ENCODE measurements around the gene RAD9A. TPM values are rescaled to one million over a fixed set of nuclear protein-coding genes. Genes with fewer than 3 reads are reported as not detected.

Gene RAD9A
- total and polyA plus RNA-seq, 11 donors, result 3.5 to 9.1 (median 6.1) TPM

DNA sequence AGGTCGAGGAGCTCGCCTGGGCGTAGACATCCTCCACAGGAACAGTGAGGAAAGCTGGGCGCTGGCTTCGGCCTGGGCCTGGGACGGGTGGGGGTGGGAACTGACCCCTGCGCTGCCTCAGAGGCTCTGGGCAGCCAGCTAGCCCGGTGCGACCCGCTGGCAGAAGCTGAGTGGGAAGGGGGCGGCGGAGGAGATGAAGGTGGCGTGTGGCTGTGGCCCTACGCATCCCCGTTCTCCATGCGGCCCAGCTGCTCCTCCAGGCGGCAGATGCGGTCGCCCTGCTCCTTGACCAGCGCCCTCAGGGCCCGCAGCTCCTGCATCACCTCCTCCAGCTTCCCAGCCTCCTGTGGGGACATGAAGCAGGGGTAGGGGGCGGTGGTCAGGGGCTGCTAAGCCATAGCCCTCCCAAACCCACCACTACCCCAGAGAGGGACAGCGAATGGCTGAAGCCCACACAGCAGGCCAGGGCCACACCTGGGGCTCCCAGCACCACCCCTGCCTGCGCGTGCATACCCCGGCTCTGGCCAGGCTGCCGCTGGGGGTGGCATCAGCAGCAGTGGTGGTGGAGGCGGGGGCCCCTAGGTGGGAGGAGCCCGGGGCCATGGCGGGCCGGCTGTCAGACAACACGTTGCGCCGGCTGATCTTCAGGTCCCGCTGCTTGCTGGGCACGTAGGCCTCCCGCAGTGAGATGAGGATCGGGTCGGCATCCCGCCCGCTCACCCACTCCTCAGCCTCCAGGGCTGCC, 46.5 kb downstream of the RAD9A start:
- peak overlapping the region in 4 of 12 donors; percentile 6 to 62 (median 24) for H3K4me3 ChIP-seq
- no peaks in the 10 kb centered on the region for H3K27me3 ChIP-seq
- intact Hi-C loops (cut with DNase I), result no loop called here
- WGBS, 4 donors, result 82 to 89% (median 85%) methylated on average over 27 to 41 of the region's 41 CpGs
- no peaks in the 10 kb centered on the region for H3K9me3 ChIP-seq
- DNase-seq (peak in 1 of 5 donors; percentile 29), ATAC-seq (no peak)
- TF ChIP-seq POLR2A (IDR thresholded peaks at IDR 0.05) (no peak), CTCF (IDR thresholded peaks at IDR 0.05) (no peak)
- H3K36me3 ChIP-seq, result peaks cover 0 to 73% (median 32%) of the 10 kb centered on the region in 9 donors
- peaks cover 0 to 67% (median 22%) of the 10 kb centered on the region in 12 donors for H3K4me1 ChIP-seq
- H3K27ac ChIP-seq, result peak overlapping the region in 3 of 12 donors; percentile 42 to 90 (median 50)

GRCh38 chr11:67439321-67440228, 47.8 kb downstream of the RAD9A start:
- no peaks in the 10 kb centered on the region for H3K27me3 ChIP-seq
- peak overlapping the region in 10 of 12 donors; percentile 3 to 90 (median 25) for H3K27ac ChIP-seq
- ATAC-seq (peak in 2 of 4 donors; percentile 0 to 18), DNase-seq (peak in 1 of 5 donors; percentile 48)
- TF ChIP-seq CTCF (IDR thresholded peaks at IDR 0.05) (peak in 3 of 12 donors; percentile 10 to 18 (median 12)), POLR2A (IDR thresholded peaks at IDR 0.05) (no peak)
- H3K4me3 ChIP-seq, result peak overlapping the region in 1 of 12 donors; percentile 62
- H3K36me3 ChIP-seq, result peaks cover 0 to 61% (median 21%) of the 10 kb centered on the region in 9 donors
- 70 to 78% (median 73%) methylated on average over 29 to 31 of the region's 31 CpGs for WGBS, 4 donors
- H3K9me3 ChIP-seq, result no peaks in the 10 kb centered on the region
- H3K4me1 ChIP-seq, result peaks cover 0 to 71% (median 24%) of the 10 kb centered on the region in 12 donors
- intact Hi-C loops (cut with DNase I), result no loop called here

DNA sequence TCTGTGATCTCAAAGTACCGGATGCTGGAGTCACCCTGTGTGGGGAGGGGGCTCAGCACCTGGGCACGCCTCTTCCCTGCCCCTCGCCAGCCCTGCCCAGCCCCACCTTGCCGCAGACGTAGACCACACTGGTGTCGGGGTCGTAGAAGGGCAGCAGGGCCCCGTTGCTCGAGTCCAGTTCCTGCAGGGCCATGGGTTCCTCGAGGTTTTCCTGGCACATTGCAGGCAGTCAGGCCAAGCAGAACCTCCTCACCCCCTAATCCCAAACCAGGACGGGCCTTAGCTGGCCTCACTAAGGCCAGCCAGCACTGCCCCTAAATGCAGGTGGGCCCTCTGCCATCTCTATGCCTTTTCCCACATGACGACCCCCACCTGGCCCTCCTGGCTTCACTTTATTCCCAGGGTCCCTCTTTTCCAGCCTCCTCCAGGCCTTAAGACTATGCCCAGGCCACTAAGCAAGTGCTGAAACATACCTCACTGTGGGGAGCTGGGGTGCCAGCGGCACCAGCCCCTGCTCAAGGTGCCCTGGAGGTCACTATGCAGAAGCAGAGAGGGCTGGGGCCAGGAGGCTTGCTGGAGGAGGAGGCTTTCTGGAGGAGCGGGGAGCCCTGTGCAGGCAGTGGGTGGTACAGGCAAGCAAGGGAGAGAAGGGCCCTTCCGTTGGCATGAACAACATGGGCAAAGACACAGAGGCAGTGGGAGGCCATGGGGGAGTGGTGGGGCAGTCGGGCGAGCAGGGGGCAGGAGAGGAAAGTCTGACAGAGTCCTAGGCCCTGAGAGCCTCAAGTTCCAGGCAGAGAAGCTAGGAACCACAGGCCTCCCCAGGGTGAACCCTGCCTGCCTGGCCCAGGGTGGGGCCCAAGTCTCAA, 48.7 kb downstream of the RAD9A start:
- TF ChIP-seq POLR2A (IDR thresholded peaks at IDR 0.05) (no peak), CTCF (IDR thresholded peaks at IDR 0.05) (no peak)
- Histone ChIP-seq H3K4me3 (peak overlapping the region in 1 of 12 donors; percentile 62), H3K27me3 (no peaks in the 10 kb centered on the region), H3K36me3 (peaks cover 0 to 52% (median 14%) of the 10 kb centered on the region in 9 donors), H3K27ac (peak overlapping the region in 9 of 12 donors; percentile 3 to 90 (median 26)), H3K9me3 (no peaks in the 10 kb centered on the region), H3K4me1 (peaks cover 0 to 74% (median 24%) of the 10 kb centered on the region in 12 donors)
- DNase-seq (no peak), ATAC-seq (peak in 1 of 4 donors; percentile 14)
- intact Hi-C loops (cut with DNase I), result no loop called here
- 71 to 76% (median 75%) methylated on average over 7 to 17 of the region's 17 CpGs for WGBS, 4 donors

All from heart left ventricle (tissue), 16 donors.